Stimulated activated CD4-positive, alpha-beta T cell treated with anti-CD3 and anti-CD28 coated beads, Interleukin-4, amount 100 ng/mL, for 1 hour (primary cell): ENCODE measurements around the gene MYO1B.
"Not testable (repeated sequence)": the region's sequence is repeated elsewhere in the genome, so short reads cannot be mapped to it uniquely, and the experiment has no call there.

ENCODE experiments used
- DNase-seq: peaks from one replicate; pipeline ENCODE4 v3.0.0-alpha.2; 2020

Gene MYO1B

GRCh38 chr2:191415858-191416257 is 170.7 kb downstream of the MYO1B start:
- DNase-seq: no peak

- no peak for DNase-seq
Observed at GRCh38 chr2:191417746-191418145, 172.5 kb downstream of the MYO1B start.

- no peak for DNase-seq
Observed at GRCh38 chr2:191421950-191422349, 176.7 kb downstream of the MYO1B start.

- no peak for DNase-seq
Observed at GRCh38 chr2:191427031-191427430, 181.8 kb downstream of the MYO1B start.

- no peak for DNase-seq
Observed at GRCh38 chr2:191428141-191428540, 182.9 kb downstream of the MYO1B start.

GRCh38 chr2:191430476-191430875 is 185.3 kb downstream of the MYO1B start:
- DNase-seq: no peak

- DNase-seq: no peak
Observed at GRCh38 chr2:191432121-191432520, 186.9 kb downstream of the MYO1B start.

GRCh38 chr2:191434072-191434471 is 188.9 kb downstream of the MYO1B start:
- no peak for DNase-seq

GRCh38 chr2:191435141-191435540 is 189.9 kb downstream of the MYO1B start:
- DNase-seq: no peak

DNA sequence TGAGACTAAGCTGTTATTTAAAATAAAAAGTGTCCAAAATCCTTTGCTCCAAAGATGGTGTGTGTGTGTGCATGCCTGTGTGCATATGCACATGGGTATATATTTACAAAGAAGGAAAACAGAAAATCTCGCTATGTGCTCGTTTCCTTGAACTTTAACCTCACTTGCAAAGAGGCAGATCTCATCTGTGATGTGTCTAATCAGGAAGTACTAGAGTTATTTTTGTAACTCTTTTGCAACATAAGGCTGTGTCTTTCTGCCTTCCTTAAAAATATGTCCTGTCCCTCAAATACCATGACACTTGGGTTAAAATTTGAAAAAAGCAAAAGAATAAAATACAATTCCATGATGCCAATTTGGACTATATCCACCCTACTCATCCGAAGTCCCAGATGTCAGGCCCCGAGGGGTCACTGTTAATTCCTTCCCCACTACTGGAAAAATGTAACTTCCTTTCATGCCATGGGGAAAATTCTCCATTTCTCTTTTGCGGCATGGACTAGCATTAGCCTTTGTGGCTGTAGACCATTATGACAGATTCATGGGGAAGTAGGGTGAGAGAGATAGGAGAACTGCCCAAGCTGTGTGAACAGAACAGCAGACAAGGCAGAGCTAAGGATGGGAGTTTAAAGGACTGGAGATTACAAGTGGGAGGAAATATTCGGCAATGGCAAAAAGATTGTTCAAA is 191.3 kb downstream of the MYO1B start:
- no peak for DNase-seq

- DNase-seq: no peak
Observed at GRCh38 chr2:191439481-191439880, 194.3 kb downstream of the MYO1B start.

DNA sequence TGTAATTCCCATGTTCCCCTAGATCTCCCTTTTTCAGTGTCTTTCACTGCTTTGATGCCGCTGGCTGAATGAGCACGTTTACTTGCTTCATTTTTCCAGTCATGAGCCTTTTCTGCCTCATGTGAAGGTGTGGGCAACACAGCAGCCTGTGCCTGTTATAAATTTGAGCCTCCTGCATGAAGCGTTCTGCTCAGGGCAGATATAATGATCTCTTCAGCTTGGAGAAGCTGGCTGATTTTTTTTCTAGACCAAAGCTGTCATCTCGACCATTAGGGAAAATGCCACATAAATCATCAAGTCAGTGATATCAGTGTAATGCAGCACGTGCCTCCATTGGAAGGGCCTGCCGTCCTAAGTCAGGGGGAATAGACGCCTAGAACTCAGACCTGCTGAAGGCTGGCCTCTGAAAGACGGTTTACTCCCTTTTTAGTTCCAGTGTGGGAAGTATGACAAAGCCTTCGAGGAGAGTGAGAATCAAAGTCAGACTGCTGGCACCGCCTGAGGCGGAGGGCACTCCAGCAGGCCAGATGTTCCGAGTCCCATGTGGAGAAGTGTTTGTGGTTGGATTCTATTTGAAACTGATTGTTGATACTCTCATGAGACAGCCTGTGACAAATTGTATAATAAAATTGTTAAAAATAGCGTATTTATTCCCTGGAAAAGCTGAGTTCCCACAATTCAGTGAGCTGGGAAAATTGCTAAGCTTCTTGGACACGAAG is 196.5 kb downstream of the MYO1B start:
- DNase-seq: no peak

GRCh38 chr2:191443446-191443845 is 198.2 kb downstream of the MYO1B start:
- DNase-seq: no peak

DNA sequence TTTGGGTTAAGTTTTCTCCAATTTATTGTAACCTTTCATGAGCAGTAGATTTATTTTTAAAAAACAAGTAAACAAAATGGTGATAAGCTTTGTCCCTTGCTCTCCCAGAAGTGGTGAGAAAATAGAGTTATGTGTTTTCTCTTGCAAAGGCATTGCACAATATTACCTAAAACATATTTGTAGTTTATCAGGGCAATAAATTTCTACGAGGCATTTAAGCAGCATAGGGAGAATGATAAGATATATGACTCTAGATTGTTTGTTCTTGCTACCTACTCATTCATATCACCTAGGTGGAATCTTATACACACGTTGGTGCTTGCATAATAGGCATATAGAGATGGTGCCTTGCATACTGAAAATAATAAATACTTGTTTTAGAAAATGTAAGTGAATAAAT is 201.7 kb downstream of the MYO1B start:
- no peak for DNase-seq

DNA sequence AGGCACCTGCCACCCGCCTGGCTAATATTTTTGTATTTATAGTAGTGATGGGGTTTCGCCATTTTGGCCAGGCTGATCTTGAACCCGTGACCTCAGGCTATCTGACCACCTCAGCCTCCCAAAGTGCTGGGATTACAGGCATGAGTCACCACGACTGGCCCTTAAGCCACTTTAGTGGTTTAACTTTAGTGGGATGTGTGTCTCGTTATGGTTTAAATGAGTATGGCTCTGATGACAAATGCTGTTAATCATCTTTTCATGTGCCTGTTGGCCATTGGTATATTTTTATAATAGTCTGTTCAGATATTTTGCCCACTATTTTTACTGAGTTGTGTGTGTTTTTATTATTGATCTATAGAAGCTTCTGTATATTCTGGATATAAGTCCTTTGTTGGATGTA is 205.9 kb downstream of the MYO1B start:
- no peak for DNase-seq

- DNase-seq: no peak
Observed at GRCh38 chr2:191452065-191452464, 206.9 kb downstream of the MYO1B start.

DNA sequence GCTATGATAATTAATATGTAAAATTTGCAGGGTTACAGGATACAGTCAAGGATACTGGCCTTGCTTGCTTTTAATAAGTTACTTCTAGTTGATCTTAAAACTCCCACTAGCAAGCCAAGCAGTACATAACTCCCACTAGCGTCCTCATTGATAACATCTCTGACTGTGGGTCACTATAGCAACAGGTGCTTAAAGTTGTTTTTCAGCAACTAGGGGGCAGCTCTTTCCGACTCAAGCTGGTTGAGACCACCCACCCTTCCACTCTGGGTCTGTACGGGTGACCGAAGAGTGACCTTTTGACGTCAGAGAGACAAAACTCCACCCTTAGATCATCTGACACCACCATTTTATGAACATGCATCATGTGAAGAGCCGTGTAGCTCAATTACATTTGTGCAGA is 208.6 kb downstream of the MYO1B start:
- no peak for DNase-seq

DNA sequence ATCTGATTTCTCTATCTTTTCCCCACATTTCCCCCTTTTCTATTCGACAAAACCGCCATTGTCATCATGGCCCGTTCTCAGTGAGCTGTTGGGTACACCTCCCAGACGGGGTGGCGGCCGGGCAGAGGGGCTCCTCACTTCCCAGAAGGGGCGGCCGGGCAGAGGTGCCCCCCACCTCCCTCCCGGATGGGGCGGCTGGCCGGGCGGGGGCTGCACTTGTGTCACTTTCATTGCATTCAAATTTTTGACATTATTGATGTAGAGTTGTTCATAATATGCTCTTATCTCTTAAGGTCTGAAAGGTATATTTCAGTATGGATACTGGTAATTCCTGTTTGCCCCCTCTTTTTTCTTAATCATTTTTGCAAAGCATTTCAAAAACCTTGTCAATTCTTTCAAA is 211.3 kb downstream of the MYO1B start:
- not testable (repeated sequence) for DNase-seq

GRCh38 chr2:191459158-191459557 is 214.0 kb downstream of the MYO1B start:
- DNase-seq: no peak

GRCh38 chr2:191462370-191462769 is 217.2 kb downstream of the MYO1B start:
- DNase-seq: no peak

- no peak for DNase-seq
Observed at GRCh38 chr2:191463790-191464189, 218.6 kb downstream of the MYO1B start.

GRCh38 chr2:191465766-191466420 is 220.7 kb downstream of the MYO1B start:
- DNase-seq: no peak

DNA sequence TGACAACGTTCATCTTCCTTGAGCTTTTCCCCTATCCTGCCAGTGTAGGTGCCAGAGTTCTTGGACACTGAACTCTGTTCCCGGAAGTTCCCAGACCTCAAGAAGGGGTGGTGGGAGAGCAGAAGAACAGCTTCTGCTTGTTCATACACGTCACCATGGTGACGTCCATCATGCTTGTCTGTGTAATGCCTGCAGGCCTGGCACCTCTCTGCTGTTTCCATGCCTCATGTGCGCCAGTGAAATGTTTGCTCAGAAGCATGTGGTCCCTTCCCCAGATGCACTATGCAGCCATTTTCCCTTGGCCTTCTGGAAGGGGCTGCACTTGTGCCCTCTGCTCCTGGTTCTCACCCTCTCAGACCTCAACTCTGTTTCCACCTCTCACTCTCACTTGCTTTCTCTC is 221.9 kb downstream of the MYO1B start:
- no peak for DNase-seq

DNA sequence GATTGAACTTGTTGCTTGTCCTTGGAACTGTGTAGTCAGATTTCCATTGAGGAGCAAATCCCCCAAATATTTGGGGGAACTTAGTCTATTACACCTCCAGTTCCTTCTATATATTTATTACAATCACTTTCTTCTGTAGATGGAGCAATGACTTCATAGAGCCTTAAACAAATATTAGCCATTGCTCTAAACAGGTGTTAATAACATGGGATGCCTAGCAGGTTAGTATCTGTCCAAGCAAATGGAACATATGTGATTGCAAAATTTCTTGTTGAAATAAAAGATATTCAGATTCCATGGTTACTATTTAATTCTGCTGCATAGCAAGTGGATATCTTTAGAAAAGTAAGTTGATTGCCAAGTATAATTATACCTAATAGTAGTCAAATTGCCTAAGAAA is 225.1 kb downstream of the MYO1B start:
- no peak for DNase-seq
